Measurements from ENCODE around the gene EIF6. TPM values are rescaled to one million over a fixed set of nuclear protein-coding genes. Genes with fewer than 3 reads are reported as not detected.
"Not testable (repeated sequence)": the region's sequence is repeated elsewhere in the genome, so short reads cannot be mapped to it uniquely, and the experiment has no call there.

EIF6 gene
- total RNA-seq, 4 donors from 2014 or later: 111 to 229 (median 174) TPM

DNA sequence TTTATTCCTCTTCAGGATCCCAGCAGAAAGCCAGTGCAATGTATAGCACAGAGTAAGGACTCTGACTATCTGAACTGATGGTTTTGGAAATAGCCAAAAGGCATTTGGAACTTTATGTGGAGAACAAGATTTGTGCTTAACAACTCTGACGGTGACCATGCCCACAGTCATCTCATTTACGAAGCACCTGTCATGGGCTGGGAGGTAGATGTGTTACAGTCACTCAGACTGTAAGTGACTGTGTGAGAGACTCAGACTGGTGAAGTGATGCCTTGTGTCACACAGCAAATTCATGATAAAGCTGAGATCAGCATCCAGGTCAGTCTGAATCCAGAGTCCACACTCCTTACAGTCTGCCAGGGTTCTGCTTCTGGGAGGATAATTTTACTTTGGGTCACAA is 31.5 kb upstream of the EIF6 start:
- Histone ChIP-seq H3K27ac (no peak overlapping the region), H3K4me1 (peaks cover 22% of the 10 kb centered on the region), H3K9me3 (no peaks in the 10 kb centered on the region), H3K4me3 (no peak overlapping the region), H3K36me3 (no peaks in the 10 kb centered on the region), H3K27me3 (no peaks in the 10 kb centered on the region)
- DNase-seq (ENCODE audit: low spot score in 2 of 2): no peak
- WGBS: 82% methylated on average over 2 of the region's 2 CpGs
- TF ChIP-seq POLR2A (IDR thresholded peaks at IDR 0.05) (no peak), EP300 (IDR thresholded peaks at IDR 0.05) (no peak), POLR2AphosphoS5 (IDR thresholded peaks at IDR 0.05) (no peak)
- TF ChIP-seq, protein P1, sequence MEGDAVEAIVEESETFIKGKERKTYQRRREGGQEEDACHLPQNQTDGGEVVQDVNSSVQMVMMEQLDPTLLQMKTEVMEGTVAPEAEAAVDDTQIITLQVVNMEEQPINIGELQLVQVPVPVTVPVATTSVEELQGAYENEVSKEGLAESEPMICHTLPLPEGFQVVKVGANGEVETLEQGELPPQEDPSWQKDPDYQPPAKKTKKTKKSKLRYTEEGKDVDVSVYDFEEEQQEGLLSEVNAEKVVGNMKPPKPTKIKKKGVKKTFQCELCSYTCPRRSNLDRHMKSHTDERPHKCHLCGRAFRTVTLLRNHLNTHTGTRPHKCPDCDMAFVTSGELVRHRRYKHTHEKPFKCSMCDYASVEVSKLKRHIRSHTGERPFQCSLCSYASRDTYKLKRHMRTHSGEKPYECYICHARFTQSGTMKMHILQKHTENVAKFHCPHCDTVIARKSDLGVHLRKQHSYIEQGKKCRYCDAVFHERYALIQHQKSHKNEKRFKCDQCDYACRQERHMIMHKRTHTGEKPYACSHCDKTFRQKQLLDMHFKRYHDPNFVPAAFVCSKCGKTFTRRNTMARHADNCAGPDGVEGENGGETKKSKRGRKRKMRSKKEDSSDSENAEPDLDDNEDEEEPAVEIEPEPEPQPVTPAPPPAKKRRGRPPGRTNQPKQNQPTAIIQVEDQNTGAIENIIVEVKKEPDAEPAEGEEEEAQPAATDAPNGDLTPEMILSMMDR (IDR thresholded peaks at IDR 0.05): no peak

DNA sequence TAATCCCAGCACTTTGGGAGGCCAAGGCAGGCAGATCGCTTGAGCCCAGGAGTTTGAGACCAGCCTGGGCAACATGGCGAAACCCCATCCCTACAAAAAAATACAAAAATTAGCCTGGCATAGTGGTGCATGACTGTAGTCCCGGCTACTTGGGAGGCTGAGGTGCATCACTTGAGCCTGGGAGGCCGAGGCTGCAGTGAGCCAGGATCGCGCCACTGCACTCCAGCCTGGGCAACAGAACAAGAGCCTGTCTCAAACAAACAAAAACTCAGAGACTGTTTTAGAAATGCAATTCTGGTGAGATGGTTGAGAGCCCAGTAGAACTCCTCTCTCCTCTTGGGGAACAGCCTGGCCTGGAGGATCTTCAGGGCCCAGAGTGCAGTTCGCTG is 31.1 kb upstream of the EIF6 start:
- not testable (repeated sequence) for H3K9me3 ChIP-seq; H3K36me3 ChIP-seq; H3K27ac ChIP-seq; DNase-seq (ENCODE audit: low spot score in 2 of 2); H3K27me3 ChIP-seq; H3K4me3 ChIP-seq
- peaks cover 22% of the 10 kb centered on the region for H3K4me1 ChIP-seq
- WGBS: over 99% methylated on average over 7 of the region's 7 CpGs

DNA sequence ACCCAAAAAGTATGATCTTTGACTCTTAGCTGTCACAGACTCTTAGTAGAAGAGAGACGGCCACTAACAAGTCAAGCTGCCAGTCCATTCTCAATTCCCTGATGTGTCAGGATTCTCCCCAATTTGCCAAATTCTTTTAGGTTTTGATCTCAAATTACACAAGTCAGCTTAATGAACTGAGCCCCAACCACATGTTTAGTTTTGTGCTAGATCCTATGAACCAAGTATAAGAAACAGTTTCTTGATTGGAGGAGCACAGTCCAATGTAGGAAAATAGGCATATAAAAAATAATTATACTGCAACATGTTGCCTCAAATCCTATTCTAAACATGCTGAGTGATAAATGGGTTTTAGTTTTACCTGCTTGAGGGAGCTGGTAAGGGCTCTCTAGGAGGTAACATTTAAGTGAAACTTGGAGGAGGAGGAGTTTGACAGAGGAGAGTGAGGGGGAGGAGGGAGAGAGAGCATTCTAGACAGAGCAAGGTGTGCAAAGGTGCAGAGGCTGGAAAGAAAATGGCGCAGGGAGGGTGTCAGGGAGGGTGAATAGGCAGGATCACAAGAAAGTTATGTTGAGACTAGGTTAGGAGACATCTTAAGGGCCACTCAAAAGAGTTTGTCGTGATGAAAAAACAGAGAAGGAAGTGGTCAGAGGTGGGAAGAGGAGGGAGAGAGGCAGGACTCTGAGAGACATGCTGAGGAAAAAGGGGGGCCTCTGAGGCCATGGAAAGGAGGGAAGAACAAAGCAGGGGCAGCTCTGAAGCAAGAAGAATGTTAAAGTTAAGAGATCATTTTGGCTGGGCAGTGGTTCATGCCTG is 30.5 kb upstream of the EIF6 start:
- Histone ChIP-seq H3K36me3 (no peaks in the 10 kb centered on the region), H3K4me1 (peaks cover 22% of the 10 kb centered on the region), H3K4me3 (no peak overlapping the region), H3K27ac (no peak overlapping the region), H3K27me3 (no peaks in the 10 kb centered on the region), H3K9me3 (no peaks in the 10 kb centered on the region)
- TF ChIP-seq EP300 (IDR thresholded peaks at IDR 0.05) (no peak), POLR2A (IDR thresholded peaks at IDR 0.05) (no peak)
- no peak for DNase-seq (ENCODE audit: low spot score in 2 of 2)
- 78% methylated on average over 3 of the region's 3 CpGs for WGBS

DNA sequence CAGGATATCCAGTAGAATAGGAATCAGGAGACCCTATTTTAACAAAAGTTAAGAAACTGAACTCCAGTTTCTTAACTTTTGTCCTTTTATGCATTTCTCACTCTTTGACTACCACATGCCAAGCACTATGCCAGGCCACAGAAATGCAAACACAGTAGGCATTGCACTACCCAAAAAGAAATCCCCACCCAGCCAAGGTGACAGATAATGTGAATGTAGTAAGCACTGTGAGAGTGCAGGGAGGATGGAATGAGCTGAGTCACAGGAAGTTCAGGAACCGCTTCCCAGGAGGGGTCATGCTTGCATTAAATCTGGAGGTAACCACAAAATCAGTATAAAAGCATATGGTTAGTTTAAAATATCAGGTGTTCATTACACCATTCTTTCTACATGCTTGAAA is 27.7 kb upstream of the EIF6 start:
- WGBS: 73% methylated on average over 1 of the region's 1 CpG
- TF ChIP-seq EP300 (IDR thresholded peaks at IDR 0.05): no peak
- H3K4me1 ChIP-seq: peaks cover 29% of the 10 kb centered on the region

DNA sequence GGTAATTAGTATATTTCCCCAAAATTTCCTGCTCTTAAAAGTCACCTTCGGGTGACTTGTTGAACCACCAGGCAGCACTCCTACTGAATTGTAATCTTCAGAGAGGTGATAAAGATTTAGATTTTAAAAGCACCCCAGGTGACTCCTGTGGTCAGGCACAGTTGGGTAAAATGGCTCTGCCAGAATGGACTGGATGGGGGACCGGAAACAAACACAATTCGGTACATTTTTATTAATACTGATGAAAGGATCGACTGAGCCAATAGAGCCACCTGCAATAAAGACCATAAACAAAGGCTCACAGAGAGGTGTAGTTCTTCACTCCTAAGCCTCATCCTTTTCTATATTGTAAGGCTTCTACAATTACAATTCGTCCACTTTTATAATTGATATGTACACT is 27.2 kb upstream of the EIF6 start:
- 90% methylated on average over 5 of the region's 5 CpGs for WGBS
- Histone ChIP-seq H3K27me3 (no peaks in the 10 kb centered on the region), H3K27ac (no peak overlapping the region), H3K9me3 (no peaks in the 10 kb centered on the region), H3K4me1 (peaks cover 34% of the 10 kb centered on the region), H3K36me3 (no peaks in the 10 kb centered on the region), H3K4me3 (no peak overlapping the region)
- DNase-seq (ENCODE audit: low spot score in 2 of 2): no peak
- TF ChIP-seq EP300 (IDR thresholded peaks at IDR 0.05) (no peak), POLR2AphosphoS5 (IDR thresholded peaks at IDR 0.05) (no peak), POLR2A (IDR thresholded peaks at IDR 0.05) (no peak)
- TF ChIP-seq, protein P1 (IDR thresholded peaks at IDR 0.05): no peak

More for the DNA sequence above, 27.7 kb upstream of the EIF6 start:
- Histone ChIP-seq H3K36me3 (no peaks in the 10 kb centered on the region), H3K4me3 (no peak overlapping the region), H3K27me3 (no peaks in the 10 kb centered on the region), H3K9me3 (no peaks in the 10 kb centered on the region), H3K27ac (no peak overlapping the region)
- no peak for DNase-seq (ENCODE audit: low spot score in 2 of 2)

DNA sequence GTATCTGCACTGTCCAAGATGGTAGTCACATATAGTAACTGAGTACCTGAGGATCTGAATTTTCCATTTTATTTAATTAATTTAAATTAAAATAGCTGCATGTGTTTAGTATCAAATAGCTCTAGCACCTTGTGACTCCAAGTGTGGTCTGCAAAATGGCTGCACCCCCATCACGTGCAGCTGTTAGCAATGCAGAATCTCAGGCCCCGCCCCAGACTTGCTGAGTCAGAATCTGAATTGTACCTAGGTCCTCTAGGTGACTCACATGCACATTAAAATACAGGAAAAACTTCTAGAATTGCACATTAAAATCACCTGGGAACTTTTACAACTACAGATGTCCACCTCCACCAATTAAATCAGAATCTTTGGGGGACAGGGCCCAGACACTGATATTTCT is 26.8 kb upstream of the EIF6 start:
- no peak for DNase-seq (ENCODE audit: low spot score in 2 of 2)
- no peak overlapping the region for H3K27ac ChIP-seq
- H3K4me3 ChIP-seq: no peak overlapping the region
- 76% methylated on average over 2 of the region's 2 CpGs for WGBS
- peaks cover 38% of the 10 kb centered on the region for H3K4me1 ChIP-seq
- H3K27me3 ChIP-seq: no peaks in the 10 kb centered on the region
- no peaks in the 10 kb centered on the region for H3K36me3 ChIP-seq
- H3K9me3 ChIP-seq: no peaks in the 10 kb centered on the region
- TF ChIP-seq, protein P1 (IDR thresholded peaks at IDR 0.05): no peak
- no peak for TF ChIP-seq POLR2AphosphoS5 (IDR thresholded peaks at IDR 0.05)
- TF ChIP-seq POLR2A (IDR thresholded peaks at IDR 0.05): no peak
- TF ChIP-seq EP300 (IDR thresholded peaks at IDR 0.05): no peak
